H9 (cell line): ENCODE measurements around the gene ECHDC1. TPM values are rescaled to one million over a fixed set of nuclear protein-coding genes. Genes with fewer than 3 reads are reported as not detected.
A peak's percentile ranks its signal among the peaks of the same experiment; 100 is the strongest.

Experiments
- DNase-seq: peaks from one replicate; pipeline ENCODE4 v3.0.0-alpha.2; 2017
- H2AFZ ChIP-seq: one replicate; pipeline ENCODE4 v1.6.1; 2013; ENCODE audit warnings: mild to moderate bottlenecking, low read length, control low read depth, moderate library complexity
- H2AK5ac ChIP-seq: 2 replicates; pipeline ENCODE4 v1.6.1; 2013; ENCODE audit warnings: low read length, control low read depth, mixed read lengths; ENCODE audit not compliant: insufficient read length
- H2BK120ac ChIP-seq: one replicate; pipeline ENCODE4 v1.6.1; 2013; ENCODE audit warnings: low read depth, mild to moderate bottlenecking, low read length, control low read depth, inconsistent platforms; ENCODE audit not compliant: poor library complexity, severe bottlenecking
- H2BK12ac ChIP-seq: 2 replicates; pipeline ENCODE4 v1.6.1; 2013; ENCODE audit warnings: low read length, control low read depth, mixed read lengths, low read depth; ENCODE audit not compliant: insufficient read length
- H2BK15ac ChIP-seq: 2 replicates; pipeline ENCODE4 v1.6.1; 2013; ENCODE audit warnings: low read depth, low read length, control low read depth
- H2BK20ac ChIP-seq: one replicate; pipeline ENCODE4 v1.6.1; 2013; ENCODE audit warnings: low read depth, mild to moderate bottlenecking, low read length, control low read depth, inconsistent platforms; ENCODE audit not compliant: poor library complexity, severe bottlenecking
- H2BK5ac ChIP-seq: 2 replicates; pipeline ENCODE4 v1.6.1; 2013; ENCODE audit warnings: low read length, control low read depth, mixed read lengths; ENCODE audit not compliant: insufficient read length
- H3K14ac ChIP-seq: 2 replicates; pipeline ENCODE4 v1.6.1; 2013; ENCODE audit warnings: low read length, control low read depth; ENCODE audit not compliant: insufficient read depth
- H3K18ac ChIP-seq: 2 replicates; pipeline ENCODE4 v1.6.1; 2013; ENCODE audit warnings: low read depth, mild to moderate bottlenecking, mixed read lengths, low read length, control low read depth; ENCODE audit not compliant: insufficient read length
- H3K23ac ChIP-seq: 2 replicates; pipeline ENCODE4 v1.6.1; 2013; ENCODE audit warnings: low read length, control low read depth, mixed read lengths, low read depth; ENCODE audit not compliant: insufficient read length
- H3K23me2 ChIP-seq: 2 replicates; pipeline ENCODE4 v1.6.1; 2013; ENCODE audit warnings: low read depth, mild to moderate bottlenecking, mixed read lengths, low read length, control low read depth; ENCODE audit not compliant: insufficient read length, poor library complexity, severe bottlenecking
- H3K27ac ChIP-seq: 2 replicates; pipeline ENCODE4 v1.5.1; 2013; ENCODE audit warnings: low read length, control low read depth, mixed read lengths, low read depth; ENCODE audit not compliant: insufficient read length
- H3K27me3 ChIP-seq: 2 replicates; pipeline ENCODE4 v1.6.1; 2013; ENCODE audit warnings: low read length, control low read depth, inconsistent platforms; ENCODE audit not compliant: insufficient read depth
- H3K4ac ChIP-seq: 2 replicates; pipeline ENCODE4 v1.6.1; 2013; ENCODE audit warnings: low read depth, mild to moderate bottlenecking, control low read depth, inconsistent platforms, low read length, moderate library complexity
- H3K4me1 ChIP-seq: 2 replicates; pipeline ENCODE4 v1.6.1; 2013; ENCODE audit warnings: low read length, control low read depth, inconsistent platforms; ENCODE audit not compliant: insufficient read depth
- H3K4me2 ChIP-seq: 2 replicates; pipeline ENCODE4 v1.6.1; 2013; ENCODE audit warnings: low read length, control low read depth, mixed read lengths; ENCODE audit not compliant: insufficient read length, insufficient read depth
- H3K56ac ChIP-seq: 2 replicates; pipeline ENCODE4 v1.6.1; 2013; ENCODE audit warnings: low read depth, mild to moderate bottlenecking, mixed read lengths, low read length, control low read depth; ENCODE audit not compliant: insufficient read length
- H3K79me1 ChIP-seq: 2 replicates; pipeline ENCODE4 v1.6.1; 2013; ENCODE audit warnings: low read depth, mild to moderate bottlenecking, moderate library complexity, low read length, control low read depth, inconsistent platforms; ENCODE audit not compliant: insufficient read depth, poor library complexity, severe bottlenecking
- H3K79me2 ChIP-seq: 2 replicates; pipeline ENCODE4 v1.6.1; 2013; ENCODE audit warnings: low read length, control low read depth, inconsistent platforms; ENCODE audit not compliant: insufficient read depth
- H3K9ac ChIP-seq: 2 replicates; pipeline ENCODE4 v1.6.1; 2013; ENCODE audit warnings: low read length, control low read depth, mixed read lengths; ENCODE audit not compliant: insufficient read length; ENCODE audit errors: extremely low read depth
- H3K9me3 ChIP-seq: one replicate; pipeline ENCODE4 v1.6.1; 2013; ENCODE audit warnings: low read depth, low read length, inconsistent platforms; ENCODE audit not compliant: control insufficient read depth
- H3T11ph ChIP-seq: one replicate; pipeline ENCODE4 v1.6.1; 2013; ENCODE audit warnings: mild to moderate bottlenecking, low read length, control low read depth, inconsistent platforms
- H4K20me1 ChIP-seq: one replicate; pipeline ENCODE4 v1.6.1; 2013; ENCODE audit not compliant: control insufficient read depth, insufficient read length, insufficient read depth
- H4K5ac ChIP-seq: 2 replicates; pipeline ENCODE4 v1.6.1; 2013; ENCODE audit warnings: low read depth, mild to moderate bottlenecking, mixed read lengths, low read length, control low read depth; ENCODE audit not compliant: insufficient read length
- H4K8ac ChIP-seq: replicated peaks from 2 replicates; pipeline ENCODE4 v1.6.1; 2013; ENCODE audit warnings: low read length, control low read depth, mixed read lengths, low read depth; ENCODE audit not compliant: insufficient read length
- H4K91ac ChIP-seq: 2 replicates; pipeline ENCODE4 v1.6.1; 2013; ENCODE audit warnings: low read depth, mild to moderate bottlenecking, moderate library complexity, mixed read lengths, low read length, control low read depth; ENCODE audit not compliant: insufficient read length
- H3K27ac Mint-ChIP-seq, 3 experiments: 2 replicates in 2 of 3; 3 replicates in 1 of 3; pipeline ENCODE4 v1.8.0; 2020 to 2021; ENCODE audit warnings: mixed read lengths in 3 of 3, mild to moderate bottlenecking in 1 of 3, moderate library complexity in 1 of 3
- H3K27me3 Mint-ChIP-seq: 2 replicates; pipeline ENCODE4 v1.8.0; 2021; ENCODE audit warnings: low read depth, mild to moderate bottlenecking, moderate library complexity, mixed read lengths
- H3K36me3 Mint-ChIP-seq, 3 experiments: 2 replicates in 2 of 3; 3 replicates in 1 of 3; pipeline ENCODE4 v1.8.0; 2020 to 2021; ENCODE audit warnings: low read depth in 3 of 3, mixed read lengths in 3 of 3; ENCODE audit not compliant: insufficient read depth in 1 of 3
- H3K4me1 Mint-ChIP-seq, 2 experiments: 2 replicates each; pipeline ENCODE4 v1.8.0; 2020; ENCODE audit warnings: mixed read lengths in 2 of 2
- H3K4me3 Mint-ChIP-seq, 2 experiments: 2 replicates in 1 of 2; 3 replicates in 1 of 2; pipeline ENCODE4 v1.8.0; 2020 to 2021; ENCODE audit warnings: mild to moderate bottlenecking in 2 of 2, mixed read lengths in 2 of 2, moderate library complexity in 1 of 2
- H3K9me3 Mint-ChIP-seq, 2 experiments: 2 replicates in 1 of 2; 3 replicates in 1 of 2; pipeline ENCODE4 v1.8.0; 2020; ENCODE audit warnings: mild to moderate bottlenecking in 2 of 2, mixed read lengths in 2 of 2, moderate library complexity in 1 of 2
- CTCF ChIP-seq: fragments of 200-600 bp; sonication (generic); conservative IDR thresholded peaks from 3 replicates; pipeline ENCODE4 v1.8.0; 2021; ENCODE audit warnings: antibody characterized with exemption, mild to moderate bottlenecking
- WGBS: extraction: QIAGEN DNeasy Blood & Tissue Kit; methylation state at CpG from one replicate; pipeline ENCODE4 v1.1.7; 2013; ENCODE audit warnings: missing lambda C conversion rate, low lambda C conversion rate, mixed read lengths; ENCODE audit not compliant: insufficient read length; ENCODE audit errors: extremely low coverage; 5-methylcytosine and 5-hydroxymethylcytosine counted together
- total RNA-seq: library from RNA; stranded (reverse); gene quantifications from 2 replicates; pipeline ENCODE4 v1.2.1, GENCODE V29; 2021

Gene ECHDC1
- total RNA-seq, 1 experiment from 2014 or later, result 47.8 TPM

DNA sequence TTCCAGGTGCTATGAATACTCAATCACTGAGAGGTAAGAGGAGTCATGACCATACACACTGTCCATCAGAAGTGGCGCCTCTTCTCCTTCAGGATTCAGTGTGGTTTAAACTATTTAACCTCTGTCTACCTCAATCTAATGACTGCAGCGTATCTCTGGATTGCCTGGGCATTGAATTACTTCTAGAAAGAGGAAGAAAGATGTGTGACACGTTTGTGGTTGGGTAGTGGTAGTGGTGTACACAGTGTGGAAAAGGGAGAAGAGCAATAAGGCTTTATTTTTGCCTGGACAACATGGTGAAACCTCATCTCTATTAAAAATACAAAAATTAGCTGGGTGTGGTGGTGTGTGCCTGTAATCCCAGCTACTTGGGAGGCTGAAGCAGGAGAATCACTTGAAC, 38.0 kb upstream of the ECHDC1 start:
- no peak for TF ChIP-seq CTCF
- H3K23me2 ChIP-seq, result no peaks in the 10 kb centered on the region
- H3K9me3 ChIP-seq, result no peaks in the 10 kb centered on the region
- H4K20me1 ChIP-seq, result no peaks in the 10 kb centered on the region
- WGBS, result no CpG with 5 or more reads among the region's 3 CpGs
- no peak overlapping the region for H3T11ph ChIP-seq
- no peaks in the 10 kb centered on the region; the same call in 1 of the 2 replicates for H3K27me3 Mint-ChIP-seq
- H2BK5ac ChIP-seq, result no peak overlapping the region
- no peak overlapping the region for H3K4me3 Mint-ChIP-seq
- no peaks in the 10 kb centered on the region for H3K79me2 ChIP-seq
- no peak overlapping the region for H3K27ac ChIP-seq
- no peak for DNase-seq
- no peak overlapping the region for H2BK15ac ChIP-seq
- H3K9me3 Mint-ChIP-seq, result peaks cover 0 to 7% of the 10 kb centered on the region in 2 experiments; a peak in 3 of 5 replicates
- no peaks in the 10 kb centered on the region for H3K4me1 Mint-ChIP-seq
- H3K14ac ChIP-seq, result no peak overlapping the region
- no peak overlapping the region for H4K5ac ChIP-seq
- no peak overlapping the region for H2BK12ac ChIP-seq
- peak overlapping the region in 1 of 3 experiments; percentile 32; a peak in 1 of 7 replicates for H3K27ac Mint-ChIP-seq
- no peak overlapping the region for H2BK120ac ChIP-seq
- no peak overlapping the region for H2AK5ac ChIP-seq
- no peaks in the 10 kb centered on the region for H3K27me3 ChIP-seq
- no peak overlapping the region for H2BK20ac ChIP-seq
- peaks cover 0 to 5% (median 2%) of the 10 kb centered on the region in 3 experiments; a peak in 4 of 7 replicates for H3K36me3 Mint-ChIP-seq
- no peak overlapping the region for H4K91ac ChIP-seq
- H3K18ac ChIP-seq, result no peak overlapping the region
- no peak overlapping the region for H3K9ac ChIP-seq
- no peak overlapping the region for H4K8ac ChIP-seq
- no peak overlapping the region for H3K4ac ChIP-seq
- H2AFZ ChIP-seq, result no peak overlapping the region
- H3K23ac ChIP-seq, result no peak overlapping the region
- no peak overlapping the region for H3K4me2 ChIP-seq
- H3K4me1 ChIP-seq, result no peaks in the 10 kb centered on the region
- no peaks in the 10 kb centered on the region for H3K79me1 ChIP-seq
- H3K56ac ChIP-seq, result no peak overlapping the region
